CMK (cell line): ENCODE data around the gene COL11A2.

Experiments
- DNase-seq: peaks from one replicate; pipeline ENCODE4 v3.0.0-alpha.2; 2010; ENCODE audit warnings: low read depth

The COL11A2 gene

DNA sequence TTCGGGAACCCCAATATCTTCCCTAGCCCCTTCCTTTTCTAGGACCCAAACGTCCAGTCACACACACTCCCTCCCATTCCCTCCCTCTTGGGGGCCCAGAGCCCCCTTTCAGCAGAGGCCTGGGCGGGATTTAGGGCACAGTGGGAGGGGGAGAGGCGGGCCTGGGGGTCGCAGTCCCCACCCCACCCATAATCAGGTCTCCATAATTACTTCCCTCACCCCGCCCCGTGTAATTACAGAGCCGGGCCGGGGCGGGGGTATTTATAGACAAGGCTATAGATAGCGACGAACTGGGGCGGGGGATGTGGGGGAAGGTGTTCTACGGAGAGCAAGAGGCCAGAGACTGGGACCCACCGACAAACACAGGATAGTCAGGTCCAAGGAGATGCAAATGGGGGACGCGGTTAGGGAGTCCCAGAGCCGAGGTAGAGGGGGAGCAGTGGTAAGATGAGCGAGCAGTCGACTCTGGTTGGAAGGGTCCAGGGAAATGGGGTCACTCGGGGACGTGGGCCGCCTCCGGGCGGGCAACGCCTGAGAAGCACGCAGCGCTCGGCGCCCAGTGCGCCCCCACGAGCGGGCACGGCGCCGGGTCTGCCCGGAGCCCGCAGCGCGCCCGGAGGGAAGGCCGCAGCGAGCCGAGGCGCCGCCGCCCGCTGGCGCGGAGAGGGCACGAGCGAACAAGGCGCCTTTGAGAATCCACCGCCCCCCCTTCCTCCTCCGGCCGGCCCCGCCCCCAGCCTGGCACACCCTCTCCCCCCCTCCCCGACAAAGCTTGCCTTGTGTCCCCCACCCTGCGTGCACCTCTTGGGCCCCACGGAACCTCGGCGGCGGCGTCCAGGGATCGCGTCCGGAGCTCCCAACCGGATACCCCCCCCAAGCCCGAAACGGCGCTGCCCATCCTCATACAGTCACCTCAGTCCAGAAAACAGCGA is 670 bp upstream of the COL11A2 start:
- DNase-seq, result no peak

DNA sequence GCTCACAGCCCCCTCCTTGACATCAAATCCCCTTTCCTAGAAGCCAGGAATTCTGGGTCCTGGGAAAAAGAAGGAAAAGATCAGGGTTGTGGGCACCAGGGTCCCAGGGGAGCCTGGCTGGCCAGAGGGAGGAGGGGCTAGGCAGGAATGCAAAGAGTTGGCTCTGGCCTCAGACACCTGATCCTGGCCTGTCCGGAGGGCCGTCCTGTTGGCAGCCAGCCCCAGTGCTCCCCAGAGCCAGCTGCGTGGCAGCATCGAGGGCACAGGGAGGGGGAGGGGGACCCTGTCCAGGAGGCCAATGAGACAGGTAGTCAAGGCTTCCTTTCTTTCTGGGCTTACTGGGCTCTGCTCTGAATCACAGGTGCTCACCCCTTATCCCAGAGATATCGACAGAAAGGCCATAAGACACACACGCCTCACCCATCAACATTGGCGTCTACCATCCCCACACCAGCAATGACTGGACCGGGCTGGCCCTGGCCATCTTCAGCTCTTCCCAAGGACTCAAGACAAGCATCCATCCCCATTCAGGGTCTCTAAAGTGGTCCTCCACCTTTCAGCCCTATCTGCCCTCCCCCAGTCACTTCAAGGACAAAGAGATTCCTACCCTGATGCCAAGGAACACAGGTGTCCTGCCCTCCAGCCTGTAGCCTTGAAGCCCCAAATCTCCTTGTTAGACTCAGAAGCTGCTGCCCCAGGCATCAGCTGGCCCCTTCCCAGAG is 723 bp downstream of the COL11A2 start:
- DNase-seq, result no peak

- no peak for DNase-seq
Observed at GRCh38 chr6:33190504-33191107, 1.7 kb downstream of the COL11A2 start.

DNA sequence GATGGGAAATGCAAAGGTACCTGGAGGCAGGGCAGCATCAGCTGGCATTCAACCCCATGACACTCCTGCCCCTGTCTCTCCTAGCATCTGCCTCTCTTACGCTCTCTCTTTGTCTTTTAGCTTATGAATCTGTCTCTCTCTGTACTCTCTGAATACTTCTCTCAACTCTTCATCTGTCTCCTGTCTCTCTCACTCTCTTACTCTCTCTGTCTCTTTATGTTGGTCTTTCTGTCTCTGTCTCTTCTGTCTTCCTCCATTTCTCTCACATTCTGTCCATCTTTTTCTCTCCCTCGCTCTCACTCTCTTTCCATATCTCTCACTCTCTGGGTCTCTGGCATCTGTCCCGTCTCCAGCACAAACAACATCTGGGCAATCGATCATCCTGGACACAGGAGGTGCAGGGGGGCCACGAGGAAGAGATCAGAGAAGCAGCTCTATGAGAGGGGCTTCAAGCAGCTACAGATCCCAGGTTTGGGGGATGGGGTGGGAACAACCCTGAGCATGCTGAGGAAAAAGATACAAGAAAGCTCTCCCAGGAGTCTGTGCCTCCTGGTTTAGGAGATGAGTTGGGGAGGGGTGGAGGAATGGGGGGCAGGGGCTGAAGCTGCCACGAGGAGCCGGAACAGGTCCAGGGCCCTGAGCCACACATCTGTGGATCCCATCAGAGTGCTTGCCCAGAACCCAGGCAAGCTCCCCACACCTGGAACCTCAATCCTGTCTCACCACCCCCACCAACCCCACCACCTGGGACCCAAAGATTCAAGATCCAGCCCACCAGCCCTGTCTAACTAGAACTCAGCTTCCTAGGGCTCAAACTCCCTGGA is 2.4 kb downstream of the COL11A2 start:
- DNase-seq, result no peak

- no peak for DNase-seq
Observed at GRCh38 chr6:33189164-33189563, 3.1 kb downstream of the COL11A2 start.

DNA sequence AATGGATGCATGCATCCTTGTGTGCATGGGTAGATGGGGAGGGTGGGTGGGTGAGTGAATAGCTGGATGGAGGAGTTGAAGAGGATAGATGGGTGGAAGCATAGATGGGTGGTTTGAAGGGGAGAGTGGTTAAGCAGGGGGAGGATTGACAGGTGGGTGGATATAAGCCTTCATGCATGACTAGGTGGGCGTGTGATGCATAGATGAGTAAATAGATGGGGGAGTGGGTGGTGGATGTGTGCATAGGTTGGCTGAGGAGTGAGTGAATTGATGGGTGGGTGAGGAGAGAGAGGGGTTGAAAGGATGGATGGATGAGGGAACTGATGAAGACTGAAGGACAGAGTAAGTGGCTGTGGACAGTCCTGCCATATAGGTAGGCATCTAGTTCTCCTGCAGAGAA is 4.5 kb downstream of the COL11A2 start:
- DNase-seq, result no peak

GRCh38 chr6:33185654-33186187 is 6.5 kb downstream of the COL11A2 start:
- DNase-seq, result no peak

GRCh38 chr6:33185190-33185589 is 7.1 kb downstream of the COL11A2 start:
- no peak for DNase-seq

GRCh38 chr6:33183071-33183683 is 9.1 kb downstream of the COL11A2 start:
- no peak for DNase-seq

DNA sequence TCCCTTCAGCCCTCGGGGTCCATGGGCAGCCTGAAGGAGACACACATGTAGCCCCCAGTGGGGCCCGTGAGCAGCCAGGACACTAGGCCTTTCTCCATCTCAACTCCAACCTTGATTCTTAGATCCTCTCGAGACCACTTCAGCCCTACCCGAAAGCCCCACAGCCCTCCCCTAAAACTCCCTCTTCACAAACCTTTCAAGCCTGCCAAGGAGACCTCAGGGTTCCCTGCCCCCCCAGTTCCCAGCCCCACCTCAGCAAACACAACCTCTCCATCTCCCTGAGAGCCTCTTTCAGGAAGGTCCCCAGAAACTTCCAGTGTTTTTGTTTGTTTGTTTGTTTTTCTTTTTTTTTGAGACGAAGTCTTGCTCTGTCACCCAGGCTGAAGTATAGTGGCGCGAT is 11.1 kb downstream of the COL11A2 start:
- no peak for DNase-seq

- no peak for DNase-seq
Observed at GRCh38 chr6:33178755-33179475, 13.4 kb downstream of the COL11A2 start.

DNA sequence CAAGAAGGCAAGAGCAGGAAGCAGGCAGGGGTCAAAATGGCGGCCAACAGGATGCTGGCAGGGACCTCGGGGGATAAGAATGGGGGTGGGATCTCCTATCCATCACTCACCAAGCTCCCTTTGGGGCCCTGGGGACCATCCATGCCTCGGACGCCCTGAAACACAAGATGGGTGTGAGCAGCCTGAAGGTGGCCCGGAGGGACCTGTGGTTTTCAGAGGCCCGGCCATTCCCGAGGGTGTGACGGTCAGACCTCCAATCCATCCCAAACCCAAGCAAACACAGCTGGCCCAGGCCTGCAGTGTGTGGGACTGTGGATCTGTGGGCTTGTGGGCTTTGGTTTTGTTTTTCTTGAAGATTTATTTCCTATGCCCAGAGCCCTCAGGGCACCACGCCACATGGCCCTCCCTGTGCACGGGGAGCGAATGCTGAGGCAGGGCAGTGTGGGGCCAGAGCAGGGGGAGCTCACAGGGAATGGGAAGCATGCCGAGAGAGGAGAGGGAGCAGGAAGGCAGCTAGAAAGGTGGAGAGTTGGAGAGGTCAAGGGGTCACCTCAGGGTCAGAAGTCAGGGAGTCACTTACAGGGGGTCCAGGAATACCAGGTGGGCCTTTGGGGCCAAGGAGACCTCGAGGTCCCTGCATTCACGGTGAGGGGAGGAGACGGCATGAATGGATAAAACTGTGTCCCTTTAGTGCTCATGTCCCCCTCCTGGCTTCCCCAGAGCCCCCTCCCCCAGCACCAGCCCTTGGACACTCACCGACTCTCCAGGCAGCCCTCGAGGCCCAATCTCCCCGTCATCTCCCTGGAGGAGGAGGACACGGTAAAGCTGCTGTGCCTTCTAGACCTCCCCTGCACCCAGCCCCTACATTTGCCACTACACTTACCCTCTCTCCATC is 14.5 kb downstream of the COL11A2 start:
- DNase-seq, result no peak

DNA sequence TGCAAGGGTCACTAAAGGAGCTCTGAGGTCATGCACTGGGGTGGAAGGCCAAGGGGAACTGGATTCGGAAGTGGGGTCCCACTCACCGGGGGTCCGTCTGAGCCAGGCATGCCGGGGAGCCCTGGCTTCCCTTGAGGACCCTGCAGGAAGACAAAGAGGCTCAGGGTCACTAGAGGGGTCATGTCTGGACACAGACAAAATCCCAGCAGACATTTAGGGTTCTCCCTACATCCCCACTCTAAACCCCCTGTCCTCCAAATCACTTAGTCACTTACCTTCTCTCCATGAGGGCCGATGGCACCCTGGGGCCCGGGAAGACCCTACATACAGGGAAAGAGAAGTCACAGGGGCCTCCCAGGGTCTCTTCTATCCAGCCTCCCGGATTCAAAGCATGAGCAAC is 15.4 kb downstream of the COL11A2 start:
- no peak for DNase-seq

GRCh38 chr6:33175436-33176069 is 16.7 kb downstream of the COL11A2 start:
- DNase-seq, result no peak

- DNase-seq, result no peak
Observed at GRCh38 chr6:33174784-33175183, 17.5 kb downstream of the COL11A2 start.

DNA sequence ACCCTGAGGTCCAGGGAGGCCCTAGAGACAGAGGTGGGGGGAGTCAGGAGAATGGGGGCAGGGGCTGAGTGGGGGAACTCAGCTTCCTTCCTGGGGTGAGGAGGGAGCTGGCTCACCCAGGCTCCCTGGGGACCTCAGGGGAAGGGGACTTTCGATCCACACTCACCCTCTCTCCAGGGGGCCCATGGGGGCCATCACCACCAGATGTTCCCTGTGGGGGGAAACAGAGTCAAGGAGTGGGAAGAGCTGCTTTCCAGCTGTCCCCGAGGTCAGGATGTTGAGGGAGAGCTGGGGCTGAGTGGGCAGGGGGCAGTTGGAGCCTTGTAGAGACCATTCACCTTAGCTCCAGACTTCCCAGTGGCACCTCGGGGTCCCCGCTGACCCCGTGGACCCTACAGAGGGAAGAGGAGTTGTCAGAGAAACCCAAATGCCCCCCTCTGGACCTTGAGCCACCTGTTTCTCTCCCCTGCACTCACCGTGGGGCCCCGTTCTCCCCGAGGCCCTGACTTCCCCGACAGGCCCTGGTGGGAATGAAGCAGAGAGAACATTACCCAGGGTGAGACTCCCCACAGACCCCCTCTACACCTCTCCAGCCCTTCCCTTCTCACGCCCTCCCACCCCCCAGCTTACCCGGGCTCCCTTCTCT is 18.6 kb downstream of the COL11A2 start:
- no peak for DNase-seq

DNA sequence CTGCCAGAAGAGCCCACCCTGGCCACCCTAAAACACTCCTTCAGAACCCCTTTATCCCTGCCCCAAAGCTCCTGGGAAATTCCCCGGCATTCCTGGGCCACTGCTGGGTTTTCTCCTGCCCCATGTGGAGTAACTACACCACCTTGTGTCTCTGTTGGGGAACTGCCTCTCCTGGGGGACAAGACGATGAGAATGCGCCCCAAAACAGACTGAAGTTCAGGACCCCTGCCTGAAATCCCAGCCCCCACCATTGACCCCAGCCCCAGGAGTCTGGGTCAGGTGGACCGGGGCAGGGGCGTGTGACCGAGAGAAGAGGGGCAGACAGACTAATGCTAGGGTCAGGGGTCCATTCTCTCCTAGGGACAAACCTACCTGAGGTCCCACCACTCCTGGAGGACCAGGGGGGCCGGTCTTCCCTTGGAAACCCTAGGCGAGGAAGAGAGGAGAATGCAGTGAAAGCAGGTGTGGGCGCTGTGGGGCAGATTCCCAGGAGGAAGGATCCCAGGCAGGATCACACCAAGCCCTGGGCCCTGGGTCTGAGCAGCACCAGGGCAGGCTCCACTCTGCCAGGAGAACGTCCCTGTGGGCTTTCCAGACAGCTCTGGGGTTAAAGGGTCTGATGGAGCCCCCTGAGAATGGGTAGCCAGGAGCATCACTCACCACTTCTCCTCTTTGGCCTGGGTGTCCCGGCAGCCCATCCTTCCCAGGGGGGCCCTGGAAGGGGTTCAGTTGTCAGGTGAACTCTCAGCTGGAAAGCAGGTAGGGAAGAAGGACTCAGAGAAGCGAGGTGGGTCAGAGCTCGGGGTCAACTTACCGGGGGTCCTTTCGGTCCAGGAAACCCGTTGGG is 19.4 kb downstream of the COL11A2 start:
- DNase-seq, result no peak
